Measurements from ENCODE around the gene AP3B2. TPM values are rescaled to one million over a fixed set of nuclear protein-coding genes. Genes with fewer than 3 reads are reported as not detected.

The AP3B2 gene
- total and polyA plus RNA-seq, 4 donors, result 0.10 to 0.33 TPM; not detected in 2

- TF ChIP-seq HNF4G (IDR thresholded peaks at IDR 0.05) (no peak), YY1 (IDR thresholded peaks at IDR 0.05) (no peak), FOXA2 (IDR thresholded peaks at IDR 0.05) (no peak), CTCF (IDR thresholded peaks at IDR 0.05; ENCODE audit: low read depth, low read length, missing input control) (no peak), MAX (IDR thresholded peaks at IDR 0.05) (no peak)
Observed at GRCh38 chr15:82625136-82625535, 84.5 kb downstream of the AP3B2 start (continued).

- Histone ChIP-seq H3K27ac (ENCODE audit: low read depth in 1 of 2, low read length in 2 of 2) (no peak overlapping the region), H3K36me3 (ENCODE audit: control insufficient read depth in 4 of 4, insufficient read depth in 3 of 4, low read depth in 1 of 4, low read length in 3 of 4) (no peaks in the 10 kb centered on the region), H3K4me1 (ENCODE audit: control insufficient read depth in 4 of 4, insufficient read depth in 4 of 4, low read length in 3 of 4) (no peaks in the 10 kb centered on the region), H3K9ac (ENCODE audit: low read depth in 1 of 2, low read length in 2 of 2) (no peak overlapping the region), H3K4me3 (ENCODE audit: low read depth in 1 of 3, low read length in 3 of 3) (no peak overlapping the region), H3K27me3 (ENCODE audit: control insufficient read depth in 4 of 4, insufficient read depth in 4 of 4, low read length in 3 of 4) (peaks cover 0 to 3% (median 0%) of the 10 kb centered on the region in 4 donors), H3K9me3 (ENCODE audit: control insufficient read depth in 4 of 4, low read length in 3 of 4) (no peaks in the 10 kb centered on the region)
- WGBS, result 82% methylated on average over 3 of the region's 3 CpGs
- no peak for TF ChIP-seq FOXA1 (IDR thresholded peaks at IDR 0.05)
- TF ChIP-seq ATF3 (IDR thresholded peaks at IDR 0.05), result no peak
- TF ChIP-seq GABPA (IDR thresholded peaks at IDR 0.05 in 1 of 2, conservative IDR thresholded peaks at IDR 0.05 in 1 of 2), result no peak
- TF ChIP-seq NR2F2 (IDR thresholded peaks at IDR 0.05), result no peak
- TF ChIP-seq YY1 (IDR thresholded peaks at IDR 0.05), result no peak
- no peak for TF ChIP-seq HNF4G (IDR thresholded peaks at IDR 0.05)
- no peak for DNase-seq (ENCODE audit: low spot score)
Observed at GRCh38 chr15:82624438-82624837, 85.2 kb downstream of the AP3B2 start.

DNA sequence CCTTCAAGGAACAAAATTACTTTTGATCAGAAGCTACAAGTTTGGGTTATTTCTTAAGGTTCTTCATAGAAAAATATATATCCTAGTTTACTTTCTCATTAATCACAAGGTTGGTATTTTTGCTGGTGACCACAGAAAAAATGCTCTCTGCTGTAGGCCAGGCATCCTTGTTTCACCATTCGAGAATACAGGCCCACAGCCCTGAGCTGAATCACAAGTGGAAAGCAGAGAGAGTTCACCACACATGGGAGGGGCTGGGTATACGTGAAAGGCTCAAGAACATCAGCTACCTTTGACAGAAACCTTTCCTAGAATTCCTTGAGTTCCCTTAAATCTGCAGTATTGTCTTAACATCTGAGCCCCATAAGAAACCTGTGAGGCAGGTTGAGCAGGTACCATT lies 85.7 kb downstream of the AP3B2 start:
- Histone ChIP-seq H3K9ac (ENCODE audit: low read depth in 1 of 2, low read length in 2 of 2) (no peak overlapping the region), H3K36me3 (ENCODE audit: control insufficient read depth in 4 of 4, insufficient read depth in 3 of 4, low read depth in 1 of 4, low read length in 3 of 4) (no peaks in the 10 kb centered on the region), H3K4me1 (ENCODE audit: control insufficient read depth in 4 of 4, insufficient read depth in 4 of 4, low read length in 3 of 4) (no peaks in the 10 kb centered on the region), H3K27ac (ENCODE audit: low read depth in 1 of 2, low read length in 2 of 2) (no peak overlapping the region), H3K27me3 (ENCODE audit: control insufficient read depth in 4 of 4, insufficient read depth in 4 of 4, low read length in 3 of 4) (peaks cover 0 to 3% (median 0%) of the 10 kb centered on the region in 4 donors), H3K4me3 (ENCODE audit: low read depth in 1 of 3, low read length in 3 of 3) (no peak overlapping the region), H3K9me3 (ENCODE audit: control insufficient read depth in 4 of 4, low read length in 3 of 4) (no peaks in the 10 kb centered on the region)
- no peak for TF ChIP-seq NR2F2 (IDR thresholded peaks at IDR 0.05)
- TF ChIP-seq SP1 (IDR thresholded peaks at IDR 0.05), result no peak
- no peak for TF ChIP-seq REST (IDR thresholded peaks at IDR 0.05)
- TF ChIP-seq FOXA2 (IDR thresholded peaks at IDR 0.05), result no peak
- TF ChIP-seq HNF4A (conservative IDR thresholded peaks at IDR 0.05), result no peak
- TF ChIP-seq TAF1 (conservative IDR thresholded peaks at IDR 0.05), result no peak
- TF ChIP-seq CTCF (IDR thresholded peaks at IDR 0.05; ENCODE audit: low read depth, low read length, missing input control), result no peak
- TF ChIP-seq EGR1 (IDR thresholded peaks at IDR 0.05; ENCODE audit: low read depth in 2 of 2), result no peak
- no peak for TF ChIP-seq YY1 (IDR thresholded peaks at IDR 0.05)
- 61% methylated on average over 2 of the region's 2 CpGs for WGBS
- DNase-seq (ENCODE audit: low spot score), result no peak

Measured in liver (tissue), 9 donors.